CD14-positive monocyte (primary cell): Measurements from ENCODE around the gene CLIC3. TPM values are rescaled to one million over a fixed set of nuclear protein-coding genes. Genes with fewer than 3 reads are reported as not detected.

ENCODE experiments used
- DNase-seq, 3 donors: peaks; one replicate each; pipeline ENCODE4 v3.0.0-alpha.2; 2011 to 2022
- H2AFZ ChIP-seq: 2 replicates; pipeline ENCODE4 v1.6.0; 2012; ENCODE audit warnings: mild to moderate bottlenecking, low read depth, low read length, inconsistent platforms; ENCODE audit not compliant: insufficient read depth, poor library complexity, severe bottlenecking
- H3K27ac ChIP-seq, 2 donors: 1 replicate in 1 of 2; 2 replicates in 1 of 2; pipeline ENCODE4 v1.5.1; 2012 to 2013; ENCODE audit warnings: low read length in 2 of 2, control low read depth in 1 of 2, inconsistent platforms in 1 of 2, low read depth in 1 of 2, mild to moderate bottlenecking in 1 of 2
- H3K27me3 ChIP-seq, 2 donors: one replicate each; pipeline versions ENCODE4 v1.6.0 to v1.6.1; 2011 to 2013; ENCODE audit warnings: low read length in 2 of 2; ENCODE audit not compliant: control insufficient read depth in 2 of 2, insufficient read depth in 2 of 2
- H3K36me3 ChIP-seq, 2 donors: replicated peaks in 1 of 2; 1 replicate in 1 of 2; 2 replicates in 1 of 2; pipeline versions ENCODE4 v1.5.1 to v1.6.1; 2012 to 2013; ENCODE audit warnings: low read length in 2 of 2, control low read depth in 1 of 2, inconsistent platforms in 1 of 2, mild to moderate bottlenecking in 1 of 2; ENCODE audit not compliant: insufficient read depth in 2 of 2, control insufficient read depth in 1 of 2
- H3K4me1 ChIP-seq, 2 donors: 1 replicate in 1 of 2; 2 replicates in 1 of 2; pipeline versions ENCODE4 v1.5.1 to v1.6.1; 2012 to 2013; ENCODE audit warnings: low read length in 2 of 2, control low read depth in 1 of 2, inconsistent platforms in 1 of 2, mild to moderate bottlenecking in 1 of 2, moderate library complexity in 1 of 2; ENCODE audit not compliant: insufficient read depth in 2 of 2, control insufficient read depth in 1 of 2
- H3K4me2 ChIP-seq: replicated peaks from 2 replicates; pipeline ENCODE3; 2012; ENCODE audit warnings: low read length, moderate library complexity, mild to moderate bottlenecking; ENCODE audit not compliant: poor library complexity, severe bottlenecking; ENCODE audit errors: extremely low read depth
- H3K4me3 ChIP-seq, 3 experiments: fragments of 200-600 bp in 1 of 3; sonication (generic) in 1 of 3; replicated peaks in 1 of 3; 1 replicate in 2 of 3; 2 replicates in 1 of 3; pipeline ENCODE4 v1.5.1; 2011 to 2013; ENCODE audit warnings: low read length in 3 of 3, mild to moderate bottlenecking in 3 of 3, control low read depth in 2 of 3, low read depth in 2 of 3, inconsistent platforms in 1 of 3, moderate library complexity in 1 of 3
- H3K79me2 ChIP-seq: 2 replicates; pipeline ENCODE4 v1.6.0; 2012; ENCODE audit warnings: mild to moderate bottlenecking, control low read depth, inconsistent platforms, low read length, moderate library complexity; ENCODE audit not compliant: insufficient read depth
- H3K9ac ChIP-seq: 2 replicates; pipeline ENCODE4 v1.6.0; 2017; ENCODE audit warnings: low read length, mild to moderate bottlenecking; ENCODE audit not compliant: insufficient read depth, poor library complexity, severe bottlenecking
- H3K9me3 ChIP-seq, 2 donors: replicated peaks in 1 of 2; 1 replicate in 1 of 2; 2 replicates in 1 of 2; pipeline versions ENCODE4 v1.5.1 to v1.6.1; 2012 to 2013; ENCODE audit warnings: low read length in 2 of 2, control low read depth in 1 of 2; ENCODE audit not compliant: control insufficient read depth in 1 of 2, insufficient read depth in 1 of 2
- H4K20me1 ChIP-seq: 2 replicates; pipeline ENCODE4 v1.6.0; 2012; ENCODE audit warnings: mild to moderate bottlenecking, low read length, control low read depth, moderate library complexity; ENCODE audit not compliant: insufficient read depth
- H3K27ac Mint-ChIP-seq, 7 donors: one replicate each; pipeline ENCODE4 v1.8.0; 2020; ENCODE audit warnings: mild to moderate bottlenecking in 7 of 7, mixed read lengths in 7 of 7, moderate library complexity in 6 of 7, inconsistent platforms in 2 of 7
- H3K27me3 Mint-ChIP-seq, 3 donors: one replicate each; pipeline ENCODE4 v1.8.0; 2021 to 2022; ENCODE audit warnings: low read depth in 3 of 3, mild to moderate bottlenecking in 3 of 3, mixed read lengths in 3 of 3, moderate library complexity in 3 of 3, inconsistent platforms in 1 of 3
- H3K36me3 Mint-ChIP-seq, 2 donors: one replicate each; pipeline ENCODE4 v1.8.0; 2020; ENCODE audit warnings: mixed read lengths in 2 of 2, inconsistent platforms in 1 of 2, mild to moderate bottlenecking in 1 of 2
- H3K4me1 Mint-ChIP-seq: one replicate; pipeline ENCODE4 v1.8.0; 2020; ENCODE audit warnings: mild to moderate bottlenecking, mixed read lengths
- H3K4me3 Mint-ChIP-seq, 2 donors: one replicate each; pipeline ENCODE4 v1.8.0; 2020; ENCODE audit warnings: mild to moderate bottlenecking in 2 of 2, mixed read lengths in 2 of 2, moderate library complexity in 1 of 2
- H3K9me3 Mint-ChIP-seq, 7 donors: one replicate each; pipeline ENCODE4 v1.8.0; 2020 to 2022; ENCODE audit warnings: mixed read lengths in 7 of 7, mild to moderate bottlenecking in 6 of 7, moderate library complexity in 6 of 7, inconsistent platforms in 2 of 7
- WGBS: methylation state at CpG from one replicate; pipeline ENCODE4 v1.1.5; 2013; ENCODE audit warnings: missing lambda C conversion rate; ENCODE audit not compliant: insufficient coverage; 5-methylcytosine and 5-hydroxymethylcytosine counted together
- intact Hi-C, 2 donors: fragments of 100-400 bp; cut with micrococcal nuclease; formaldehyde crosslinking; loops; one replicate each; pipeline versions ENCODE4 v1.15.0 to v1.15.1; 2023
- polyA plus RNA-seq, 3 donors: library from polyadenylated mRNA; depleted of rRNA in 1 of 3; unstranded in 2 of 3; stranded (reverse) in 1 of 3; fragments of 300-500 nt in 2 of 3; fragments of >200 nt in 1 of 3; fragmentation: Illumina TruSeq in 2 of 3; gene quantifications; 1 replicate in 2 of 3; 2 replicates in 1 of 3; pipeline ENCODE4 v1.2.3, GENCODE V29; 2012 to 2021
- TF ChIP-seq, protein P1 (sequence below): fragments of 200-600 bp; IDR thresholded peaks from one replicate; pipeline ENCODE4 v1.8.0; 2022; ENCODE audit warnings: antibody characterized with exemption, mild to moderate bottlenecking

The CLIC3 gene
- polyA plus RNA-seq, 3 donors, result 0.29 to 0.51 TPM; not detected in 1

DNA sequence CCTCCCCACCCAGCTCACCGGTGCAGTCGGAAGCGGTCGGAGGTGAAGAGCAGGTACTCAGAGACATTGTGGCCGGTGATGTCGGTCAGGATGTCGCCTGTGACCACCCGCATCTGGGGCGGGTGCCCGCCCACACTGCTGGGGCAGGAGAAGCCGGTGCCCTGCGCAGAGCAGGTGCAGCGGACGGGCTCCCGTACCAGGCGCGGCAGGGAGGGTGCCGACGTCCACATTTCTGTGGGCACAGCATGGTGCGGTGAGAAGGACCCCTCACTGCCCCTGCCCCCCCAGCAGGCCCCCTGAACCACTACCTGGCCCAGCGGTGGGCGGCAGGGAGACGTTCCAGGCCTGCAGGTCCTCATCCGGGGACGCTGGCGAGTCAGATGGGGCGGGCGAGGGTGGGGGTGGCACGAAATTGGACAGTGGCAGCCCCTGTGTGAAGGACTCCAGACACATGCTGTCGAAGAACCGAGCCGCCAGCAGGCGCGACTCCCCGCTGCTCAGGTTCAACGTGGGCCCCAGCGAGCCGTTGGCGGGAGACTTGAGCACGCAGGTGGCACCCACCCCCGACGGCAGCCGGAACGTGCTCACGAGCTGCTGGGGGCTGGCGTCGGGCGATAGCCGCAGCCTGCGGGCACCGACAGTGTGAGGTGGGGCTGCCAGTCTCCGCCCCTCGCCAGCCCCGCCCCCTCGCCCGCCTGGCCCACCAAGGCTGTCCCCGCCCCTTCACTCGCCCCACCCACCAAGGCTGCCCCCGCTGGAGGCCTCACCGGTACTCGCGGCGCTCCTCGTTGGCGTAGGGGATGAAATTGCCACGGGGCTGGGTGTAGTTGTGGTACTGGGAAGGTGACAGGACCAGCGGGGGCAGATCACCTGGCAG is 16.6 kb upstream of the CLIC3 start:
- Histone ChIP-seq H3K9ac (no peak overlapping the region), H3K36me3 (peaks cover 0 to 3% of the 10 kb centered on the region in 2 donors), H3K79me2 (no peaks in the 10 kb centered on the region), H3K9me3 (no peaks in the 10 kb centered on the region), H4K20me1 (no peaks in the 10 kb centered on the region), H3K4me3 (no peak overlapping the region), H3K4me1 (no peaks in the 10 kb centered on the region), H3K4me2 (no peak overlapping the region), H3K27ac (no peak overlapping the region), H3K27me3 (no peaks in the 10 kb centered on the region), H2AFZ (no peak overlapping the region)
- H3K27me3 Mint-ChIP-seq, result peaks cover 0 to 3% (median 0%) of the 10 kb centered on the region in 3 donors
- no peak for DNase-seq
- no peaks in the 10 kb centered on the region for H3K4me1 Mint-ChIP-seq
- intact Hi-C loops, result no loop called here
- no peak overlapping the region for H3K27ac Mint-ChIP-seq
- 96% methylated on average over 44 of the region's 67 CpGs for WGBS
- H3K9me3 Mint-ChIP-seq, result peaks cover 0 to 6% (median 0%) of the 10 kb centered on the region in 7 donors
- peaks cover 9 to 33% of the 10 kb centered on the region in 2 donors for H3K36me3 Mint-ChIP-seq
- TF ChIP-seq, protein P1, sequence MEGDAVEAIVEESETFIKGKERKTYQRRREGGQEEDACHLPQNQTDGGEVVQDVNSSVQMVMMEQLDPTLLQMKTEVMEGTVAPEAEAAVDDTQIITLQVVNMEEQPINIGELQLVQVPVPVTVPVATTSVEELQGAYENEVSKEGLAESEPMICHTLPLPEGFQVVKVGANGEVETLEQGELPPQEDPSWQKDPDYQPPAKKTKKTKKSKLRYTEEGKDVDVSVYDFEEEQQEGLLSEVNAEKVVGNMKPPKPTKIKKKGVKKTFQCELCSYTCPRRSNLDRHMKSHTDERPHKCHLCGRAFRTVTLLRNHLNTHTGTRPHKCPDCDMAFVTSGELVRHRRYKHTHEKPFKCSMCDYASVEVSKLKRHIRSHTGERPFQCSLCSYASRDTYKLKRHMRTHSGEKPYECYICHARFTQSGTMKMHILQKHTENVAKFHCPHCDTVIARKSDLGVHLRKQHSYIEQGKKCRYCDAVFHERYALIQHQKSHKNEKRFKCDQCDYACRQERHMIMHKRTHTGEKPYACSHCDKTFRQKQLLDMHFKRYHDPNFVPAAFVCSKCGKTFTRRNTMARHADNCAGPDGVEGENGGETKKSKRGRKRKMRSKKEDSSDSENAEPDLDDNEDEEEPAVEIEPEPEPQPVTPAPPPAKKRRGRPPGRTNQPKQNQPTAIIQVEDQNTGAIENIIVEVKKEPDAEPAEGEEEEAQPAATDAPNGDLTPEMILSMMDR, result no peak
- no peak overlapping the region for H3K4me3 Mint-ChIP-seq

- no peak overlapping the region for H3K9ac ChIP-seq
- intact Hi-C loops, result no loop called here
- Mint-ChIP-seq H3K36me3 (peaks cover 9 to 31% of the 10 kb centered on the region in 2 donors), H3K27ac (no peak overlapping the region), H3K27me3 (peaks cover 0 to 3% (median 0%) of the 10 kb centered on the region in 3 donors), H3K4me1 (no peaks in the 10 kb centered on the region), H3K9me3 (peaks cover 0 to 6% (median 0%) of the 10 kb centered on the region in 7 donors), H3K4me3 (no peak overlapping the region)
- no peaks in the 10 kb centered on the region for H3K4me1 ChIP-seq
- 95% methylated on average over 24 of the region's 39 CpGs for WGBS
- no peaks in the 10 kb centered on the region for H3K27me3 ChIP-seq
- no peak overlapping the region for H3K4me3 ChIP-seq
- no peak overlapping the region for H3K27ac ChIP-seq
- no peak overlapping the region for H2AFZ ChIP-seq
- H4K20me1 ChIP-seq, result no peaks in the 10 kb centered on the region
- no peaks in the 10 kb centered on the region for H3K9me3 ChIP-seq
- H3K4me2 ChIP-seq, result no peak overlapping the region
- H3K36me3 ChIP-seq, result peaks cover 0 to 3% of the 10 kb centered on the region in 2 donors
- TF ChIP-seq, protein P1, result no peak
- no peak for DNase-seq
- H3K79me2 ChIP-seq, result no peaks in the 10 kb centered on the region
Observed at GRCh38 chr9:137011907-137012675, 15.7 kb upstream of the CLIC3 start.
